GM18520 (cell line): ENCODE data around the gene SEPTIN10.

Source experiments
- ATAC-seq: cut with Tn5 transposase; IDR thresholded peaks from one replicate; pipeline ENCODE4 v1.9.1; 2021; ENCODE audit not compliant: unreplicated experiment

Gene SEPTIN10

GRCh38 chr2:109500910-109501309 is 112.9 kb downstream of the SEPTIN10 start:
- ATAC-seq: no peak

DNA sequence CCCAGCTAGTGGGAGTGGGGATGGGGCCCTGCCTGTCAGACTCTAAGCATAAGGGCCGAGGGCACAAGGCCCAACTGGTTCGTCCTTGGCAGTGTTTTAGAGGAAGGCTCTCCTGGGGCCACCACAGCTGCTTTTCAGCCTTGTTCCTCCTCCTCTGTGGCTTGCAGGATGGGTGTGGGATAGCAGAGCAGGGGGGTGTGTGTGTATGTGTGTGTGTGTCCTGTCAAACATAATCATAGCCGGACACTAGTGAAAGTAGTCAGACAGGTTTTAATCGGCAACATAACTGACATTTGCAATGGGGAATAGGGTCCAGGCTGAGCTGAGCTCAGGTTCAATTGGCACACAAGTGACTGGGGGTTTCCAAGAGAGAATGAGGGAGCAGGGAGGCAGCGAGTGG is 114.2 kb downstream of the SEPTIN10 start:
- ATAC-seq: no peak

DNA sequence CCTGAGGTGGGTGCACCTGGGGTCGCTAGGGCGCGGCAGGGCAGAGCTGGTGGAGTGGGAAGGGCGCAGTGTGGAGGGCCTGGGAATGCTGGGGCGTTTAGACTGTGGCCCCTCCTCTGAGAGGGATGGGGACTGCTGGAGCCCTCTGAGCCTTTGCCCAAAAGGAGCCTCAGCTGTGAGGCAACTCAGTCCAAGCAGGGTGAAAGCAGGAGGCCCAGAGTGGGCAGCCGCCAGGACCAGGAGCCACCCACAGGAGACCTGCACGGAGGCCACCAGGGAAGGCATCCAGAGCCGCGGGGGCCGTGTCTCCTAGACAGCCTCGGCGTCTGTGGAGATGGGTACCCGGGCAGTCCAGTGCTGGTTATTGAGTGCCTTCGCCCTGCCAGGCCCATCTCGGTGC is 114.9 kb downstream of the SEPTIN10 start:
- ATAC-seq: no peak

DNA sequence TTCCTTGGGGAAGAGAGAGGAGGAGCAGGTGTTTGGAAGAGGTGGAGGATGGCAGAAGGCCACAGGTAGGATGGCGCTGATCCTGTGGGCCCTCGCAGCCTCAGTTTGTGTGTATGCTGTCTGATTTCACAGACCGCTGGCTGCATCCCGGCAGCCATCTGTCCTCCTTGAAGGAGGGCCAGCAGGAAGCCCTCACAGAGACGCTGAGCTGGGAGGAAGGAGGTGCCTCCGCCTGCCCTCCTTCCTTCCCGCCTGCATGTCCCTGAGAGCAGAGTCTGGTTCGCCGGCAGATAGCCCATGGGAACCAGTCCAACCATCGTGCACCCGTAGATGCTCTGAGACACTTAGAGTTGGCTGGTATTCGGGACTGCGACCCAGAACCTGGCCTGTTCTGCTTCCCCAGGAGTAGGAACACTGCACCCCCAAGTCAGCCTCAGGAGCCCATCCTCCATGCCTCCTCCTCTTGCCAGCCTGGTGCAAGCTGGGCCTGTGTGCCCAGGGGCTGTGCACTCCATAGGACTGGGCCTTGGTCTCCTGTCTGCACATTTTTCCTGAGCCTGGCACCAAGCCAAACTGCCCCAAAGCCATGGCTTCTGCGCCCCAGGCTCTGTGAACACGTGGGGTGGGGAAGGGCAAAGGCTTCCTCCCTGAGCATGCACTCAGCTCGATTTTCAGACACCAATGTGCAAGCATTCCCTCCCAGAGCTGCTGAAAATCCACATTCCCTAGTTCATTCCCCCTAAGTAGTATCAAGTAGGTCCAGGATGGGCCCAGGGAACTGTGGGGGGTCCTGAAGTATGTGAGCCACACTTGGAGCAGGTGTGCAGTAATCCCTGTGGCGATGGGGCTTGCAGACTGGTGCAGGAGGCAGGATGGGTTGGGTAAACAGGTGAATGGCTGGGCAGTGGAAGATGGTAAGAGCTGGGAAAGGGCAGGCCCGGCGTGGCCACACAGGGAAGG is 115.6 kb downstream of the SEPTIN10 start:
- ATAC-seq: no peak

GRCh38 chr2:109497463-109497862 is 116.3 kb downstream of the SEPTIN10 start:
- ATAC-seq: no peak

DNA sequence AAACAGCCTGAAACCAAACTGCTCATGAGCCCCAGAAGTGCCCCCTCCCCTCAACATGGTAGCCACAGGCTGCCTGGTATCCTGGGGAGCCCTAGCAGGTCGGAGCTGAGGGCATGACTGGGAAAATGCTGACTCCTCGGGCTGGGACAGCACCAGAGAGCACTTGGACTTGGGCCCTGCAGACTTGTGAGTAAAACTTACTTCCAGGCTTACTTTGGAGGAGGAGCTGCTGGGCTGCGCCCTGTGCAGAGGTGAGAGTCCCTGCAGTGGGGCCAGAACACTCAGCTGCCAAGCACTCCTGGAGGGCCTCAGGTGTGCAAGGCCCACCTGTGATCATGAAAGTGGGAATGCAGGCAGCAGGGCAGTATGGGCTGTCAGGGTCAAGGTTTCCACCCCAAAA is 119.4 kb downstream of the SEPTIN10 start:
- no peak for ATAC-seq

DNA sequence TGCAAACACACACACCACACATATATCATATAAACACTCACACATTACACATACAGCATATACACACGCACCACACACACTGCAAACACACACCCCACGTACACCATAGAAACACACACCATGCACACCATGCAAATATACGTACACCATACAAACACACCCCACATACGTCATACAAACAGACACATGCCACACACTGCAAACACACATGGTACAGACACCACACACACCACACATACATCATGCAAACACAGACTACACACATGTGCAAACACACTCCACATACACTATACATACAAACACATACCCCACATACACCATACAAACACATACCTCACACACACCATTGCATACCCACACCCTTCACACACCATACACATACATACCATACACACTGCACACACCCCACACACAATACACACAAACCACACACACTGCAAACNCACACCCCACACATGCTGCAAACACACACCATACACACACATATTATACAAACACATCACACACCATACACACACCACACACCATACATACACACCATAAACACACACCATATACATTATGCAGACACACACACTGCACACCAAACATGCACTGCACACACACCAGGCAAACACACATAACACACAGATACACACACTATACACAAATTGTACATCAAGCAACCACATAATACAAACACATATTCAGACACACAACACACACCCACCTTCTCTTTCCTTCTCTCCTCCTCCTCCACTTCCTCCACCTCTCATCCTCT is 120.4 kb downstream of the SEPTIN10 start:
- ATAC-seq: no peak
